Kidney glomerular epithelial cell (primary cell): Measurements from ENCODE around the gene HOXC13.

Experiments
- DNase-seq: peaks from one replicate; lab custom pipeline; 2025; lab: John Stamatoyannopoulos, UW

HOXC13 gene

DNA sequence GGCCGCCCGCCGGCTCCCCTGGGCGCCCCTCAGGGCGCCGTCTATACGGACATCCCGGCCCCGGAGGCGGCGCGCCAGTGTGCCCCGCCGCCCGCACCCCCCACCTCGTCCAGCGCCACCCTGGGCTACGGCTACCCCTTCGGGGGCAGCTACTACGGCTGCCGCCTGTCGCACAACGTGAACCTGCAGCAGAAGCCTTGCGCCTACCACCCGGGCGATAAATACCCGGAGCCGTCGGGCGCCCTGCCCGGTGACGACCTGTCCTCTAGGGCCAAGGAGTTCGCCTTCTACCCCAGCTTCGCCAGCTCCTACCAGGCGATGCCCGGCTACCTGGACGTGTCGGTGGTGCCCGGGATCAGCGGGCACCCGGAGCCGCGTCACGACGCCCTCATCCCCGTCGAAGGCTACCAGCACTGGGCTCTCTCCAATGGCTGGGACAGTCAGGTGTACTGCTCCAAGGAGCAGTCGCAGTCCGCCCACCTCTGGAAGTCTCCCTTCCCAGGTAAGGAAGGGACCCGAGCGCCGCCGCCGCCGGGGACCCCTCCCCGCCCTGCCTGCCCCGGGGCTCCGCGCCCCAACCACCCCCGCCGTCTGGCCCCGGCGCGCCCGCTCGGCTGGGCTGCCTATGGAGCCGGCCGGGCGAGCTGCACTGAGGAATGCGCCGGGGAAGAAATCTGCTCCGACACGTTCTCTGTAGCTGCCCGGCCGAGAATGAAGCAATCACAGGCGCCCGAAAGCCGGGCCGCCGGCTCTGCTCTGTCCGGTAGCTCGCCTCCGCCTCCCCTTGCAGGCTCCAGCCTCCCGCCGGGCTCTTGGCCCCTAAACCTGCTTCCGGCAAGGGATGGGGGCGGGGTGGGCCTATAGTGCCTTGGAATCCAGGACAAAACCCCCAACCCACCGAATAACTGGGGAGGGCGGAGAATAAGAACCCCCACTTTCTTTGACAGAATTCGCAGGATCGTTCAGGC is 794 bp downstream of the HOXC13 start:
- no peak for DNase-seq

DNA sequence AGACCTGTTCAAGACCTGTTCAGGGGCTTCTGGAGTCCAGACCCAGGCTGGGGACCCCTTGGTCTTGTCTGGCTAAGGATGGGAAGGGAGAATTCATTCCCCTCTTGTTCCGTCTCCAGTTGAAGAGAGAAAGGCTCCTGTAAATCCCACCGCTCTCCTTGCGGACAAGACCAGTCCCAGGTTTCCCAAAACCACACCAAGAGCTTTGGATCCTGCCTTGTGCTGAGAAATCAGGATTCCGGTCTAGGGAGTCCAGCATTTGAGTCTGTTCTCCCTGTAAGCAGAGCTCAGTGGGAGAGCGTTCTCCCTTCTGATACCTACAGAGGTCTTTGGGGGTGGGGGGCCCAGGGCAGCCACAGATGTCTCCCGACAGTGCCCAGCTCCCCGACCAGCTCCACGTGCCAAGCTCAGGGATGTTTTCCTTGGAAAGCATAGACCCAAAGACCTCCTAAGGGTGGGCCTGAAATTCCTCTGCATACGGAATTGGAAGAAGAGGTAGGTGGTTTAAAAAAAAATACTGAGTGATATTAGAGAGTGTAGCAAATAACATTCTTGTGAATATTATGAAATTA is 1.9 kb downstream of the HOXC13 start:
- no peak for DNase-seq

DNA sequence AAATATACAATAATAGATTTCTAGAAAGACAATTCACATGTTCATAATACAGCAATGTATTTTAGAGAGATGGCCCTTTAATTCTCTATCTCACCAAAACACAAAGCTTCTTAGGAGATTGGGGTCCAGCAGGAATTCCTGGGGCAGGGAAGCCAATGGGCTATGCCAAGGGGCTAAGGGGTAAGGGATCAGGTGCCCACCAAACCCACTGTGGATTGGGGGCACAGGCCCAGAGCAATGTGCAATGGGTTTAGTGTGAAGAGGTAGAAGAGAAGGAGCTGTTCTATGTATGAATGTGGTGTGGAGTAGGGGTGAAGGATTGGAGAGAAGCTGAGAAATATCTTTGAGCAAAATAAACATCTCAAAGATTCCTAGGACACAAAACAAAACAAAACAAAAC is 2.6 kb downstream of the HOXC13 start:
- no peak for DNase-seq

DNA sequence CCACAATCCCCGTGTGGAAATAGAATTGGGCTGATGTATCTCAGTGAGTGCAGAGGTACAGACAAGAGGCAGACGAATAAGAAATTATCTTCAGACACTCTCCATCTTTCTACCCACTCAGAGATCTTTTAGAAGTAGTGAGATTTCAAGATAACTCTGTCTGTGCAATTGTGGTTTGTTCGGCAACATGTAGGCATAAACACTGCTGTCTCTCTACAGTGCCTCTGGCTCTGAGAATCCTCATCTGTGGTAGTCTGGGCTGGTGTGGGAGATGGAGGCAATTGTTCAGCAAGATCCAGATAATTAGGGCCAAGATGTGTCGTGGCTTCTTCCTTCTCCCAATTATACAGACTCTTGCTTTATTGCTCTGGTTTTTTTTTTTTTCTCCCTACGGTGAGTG is 3.1 kb downstream of the HOXC13 start:
- no peak for DNase-seq

DNA sequence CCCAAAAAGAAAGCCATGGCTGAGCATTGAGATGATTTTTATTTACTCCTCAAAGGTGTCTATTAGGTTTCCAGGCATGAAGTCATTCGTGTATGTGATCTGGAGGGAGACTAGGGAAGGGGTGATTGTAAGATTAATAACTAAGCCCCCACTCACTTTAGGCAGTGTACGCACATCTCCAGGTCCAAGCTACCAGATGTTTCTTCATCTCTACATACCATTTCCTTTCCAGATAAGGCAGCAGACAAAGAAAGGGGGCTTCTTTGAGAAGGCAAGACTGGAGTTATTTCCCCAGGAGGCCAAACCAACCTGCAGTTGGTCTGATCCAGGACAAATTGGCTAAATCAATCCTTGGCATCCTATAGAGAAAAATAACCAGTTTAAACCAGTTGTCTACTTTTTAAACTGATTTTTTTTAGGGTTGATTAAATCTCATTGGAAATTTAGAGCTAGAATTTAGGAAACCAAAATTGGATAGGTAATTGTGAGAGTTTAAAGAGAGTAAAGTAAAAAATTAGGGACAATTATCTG is 3.9 kb downstream of the HOXC13 start:
- DNase-seq = no peak

DNA sequence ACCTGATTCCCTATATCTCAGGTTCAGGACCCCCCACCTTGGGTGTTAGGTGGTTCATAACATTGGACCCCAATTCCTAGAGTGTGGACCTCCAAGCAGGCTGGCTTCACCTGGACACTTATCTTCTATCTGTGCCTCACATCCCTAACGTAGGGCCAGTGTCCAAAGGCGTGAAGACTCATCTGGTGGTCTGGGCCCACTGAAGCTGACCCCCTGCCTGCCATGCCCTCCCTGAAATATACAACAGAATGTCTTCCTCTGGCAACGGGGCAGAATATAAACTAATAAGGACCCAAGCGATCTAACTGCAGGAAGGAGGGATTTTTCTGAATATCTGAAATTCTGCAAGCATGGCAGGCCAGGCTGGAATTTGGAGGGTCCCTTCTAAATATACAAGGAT is 5.6 kb downstream of the HOXC13 start:
- DNase-seq = no peak

DNA sequence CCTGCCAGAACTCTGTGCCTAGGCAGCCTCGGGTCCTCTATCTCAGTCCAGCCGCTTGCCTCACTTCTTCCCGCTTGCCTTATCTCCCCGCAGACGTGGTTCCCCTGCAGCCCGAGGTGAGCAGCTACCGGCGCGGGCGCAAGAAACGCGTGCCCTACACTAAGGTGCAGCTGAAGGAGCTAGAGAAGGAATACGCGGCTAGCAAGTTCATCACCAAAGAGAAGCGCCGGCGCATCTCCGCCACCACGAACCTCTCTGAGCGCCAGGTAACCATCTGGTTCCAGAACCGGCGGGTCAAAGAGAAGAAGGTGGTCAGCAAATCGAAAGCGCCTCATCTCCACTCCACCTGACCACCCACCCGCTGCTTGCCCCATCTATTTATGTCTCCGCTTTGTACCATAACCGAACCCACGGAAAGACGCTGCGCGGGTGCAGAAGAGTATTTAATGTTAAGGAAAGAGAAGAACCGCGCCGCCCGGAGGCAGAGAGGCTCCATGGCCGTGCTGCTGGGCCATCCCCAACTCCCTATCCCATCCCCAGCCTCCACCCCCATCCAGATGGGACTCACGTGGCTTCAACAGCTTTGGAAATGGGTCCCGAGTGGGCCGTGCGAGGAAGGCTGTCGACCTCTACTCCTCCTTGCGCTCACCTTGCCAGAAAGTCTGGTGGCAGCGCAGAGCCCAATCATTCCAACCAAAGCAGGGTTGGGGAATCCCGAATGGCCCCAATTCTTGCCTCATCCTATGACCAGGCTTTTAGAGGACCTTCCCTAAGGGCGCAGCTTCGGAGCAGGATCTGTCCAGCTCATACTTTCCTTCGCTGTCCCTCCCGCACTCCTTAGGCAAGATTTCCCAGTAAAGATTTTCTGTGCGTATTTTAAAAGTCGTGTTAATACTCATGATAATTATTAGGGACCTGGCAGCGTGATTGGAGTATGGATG is 6.5 kb downstream of the HOXC13 start:
- no peak for DNase-seq

DNA sequence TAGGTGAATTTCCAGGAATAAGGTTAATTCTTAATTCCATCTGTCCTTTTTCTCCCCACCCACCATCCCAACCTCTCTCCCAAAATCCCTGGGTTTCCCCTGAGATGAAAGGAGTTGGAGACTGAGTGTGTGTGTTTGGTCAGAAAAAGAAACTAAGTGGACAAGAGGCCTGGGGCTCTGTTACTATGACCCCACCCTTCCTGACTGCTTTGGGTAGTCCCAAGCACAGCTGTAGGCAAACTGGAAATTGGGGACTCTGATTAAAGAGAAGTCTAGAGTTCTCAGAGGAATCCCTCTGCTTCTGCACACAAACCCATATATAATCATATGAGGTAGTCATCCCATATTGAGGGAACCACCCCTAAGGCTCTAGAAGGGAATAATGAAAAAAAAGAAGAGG is 9.1 kb downstream of the HOXC13 start:
- no peak for DNase-seq

DNA sequence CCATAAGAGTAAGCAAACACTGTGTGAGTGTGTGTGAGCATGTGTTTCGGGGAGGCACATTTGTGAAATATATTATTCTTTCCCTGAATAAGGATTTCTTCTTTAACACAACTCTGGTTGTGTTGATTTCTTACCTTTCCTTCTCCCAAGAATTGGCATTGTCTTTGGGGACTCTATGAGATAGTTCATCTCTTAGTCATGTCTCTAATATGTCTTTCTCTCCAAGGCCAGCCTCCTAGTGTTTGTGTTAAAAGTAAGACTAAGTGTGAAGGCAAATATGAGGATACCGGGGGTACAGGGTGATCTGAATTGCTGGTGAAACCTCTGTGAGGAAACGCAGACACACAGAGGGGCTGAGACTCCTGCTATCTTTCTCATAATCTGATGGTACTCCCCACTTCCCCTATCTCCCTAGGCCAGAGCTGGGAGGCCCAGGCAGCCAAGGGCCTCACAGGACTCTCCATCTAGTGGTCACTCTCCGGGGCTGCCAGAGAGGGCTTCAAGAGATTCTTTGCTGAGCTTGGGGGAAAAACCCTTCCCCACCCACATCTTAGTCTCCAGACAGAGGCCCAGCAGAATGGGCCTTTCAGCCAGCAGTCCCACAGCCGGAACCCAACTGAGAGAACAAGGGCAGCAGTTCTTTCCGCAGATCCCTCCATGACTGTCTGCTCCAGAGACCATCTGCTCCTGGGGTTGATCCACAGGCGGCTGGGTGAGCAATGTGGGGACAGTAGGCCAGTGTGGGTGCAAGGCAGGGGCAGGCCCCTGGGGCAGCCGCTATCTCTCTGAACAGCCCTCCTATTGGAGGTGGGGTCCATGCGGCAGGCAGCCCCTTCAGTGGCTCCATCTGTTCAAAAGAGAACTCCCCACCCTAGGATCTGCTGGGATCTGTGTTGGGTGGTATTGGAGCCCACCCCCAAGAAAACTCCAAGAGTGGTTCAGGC is 10.3 kb downstream of the HOXC13 start:
- DNase-seq = no peak

DNA sequence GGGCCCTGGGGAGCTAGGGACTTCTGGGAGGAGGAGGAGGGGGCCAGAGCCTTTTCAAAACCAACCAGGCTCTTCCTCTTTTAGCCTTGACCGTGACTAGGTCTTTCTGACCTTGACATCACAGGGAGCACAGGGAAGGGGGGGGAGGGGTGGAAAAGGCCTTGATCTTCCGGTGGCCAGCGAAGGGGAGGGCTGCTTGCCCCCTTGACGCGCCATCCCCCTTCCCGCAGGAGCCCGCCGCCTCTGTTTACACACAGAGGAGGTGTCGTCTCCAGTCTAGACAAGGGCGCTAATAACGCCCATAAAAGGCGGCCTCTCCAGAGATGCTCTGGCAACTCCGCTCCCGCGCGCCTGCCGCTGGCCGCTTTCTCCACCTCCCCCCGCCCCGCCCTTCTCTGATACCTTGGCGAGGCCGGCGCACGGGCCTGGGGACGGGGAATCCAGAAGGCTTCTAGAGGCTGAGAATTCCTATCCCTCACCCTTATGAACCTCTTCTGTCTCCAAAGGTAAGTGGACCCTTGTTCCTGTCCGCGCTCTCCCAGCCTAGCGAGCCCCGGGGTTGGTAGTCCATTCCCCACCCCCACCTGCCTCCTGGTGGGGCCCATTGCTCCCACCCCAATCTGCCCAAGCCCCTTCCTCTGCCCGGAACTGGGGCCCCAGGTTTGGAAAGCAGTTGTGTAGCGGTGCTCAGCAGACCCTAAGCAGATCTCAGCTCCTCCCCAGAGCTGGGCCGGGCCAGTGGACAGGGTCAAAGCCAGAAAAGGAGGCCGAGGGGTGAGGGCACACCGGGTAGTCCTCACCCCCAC is 11.2 kb downstream of the HOXC13 start:
- no peak for DNase-seq

DNA sequence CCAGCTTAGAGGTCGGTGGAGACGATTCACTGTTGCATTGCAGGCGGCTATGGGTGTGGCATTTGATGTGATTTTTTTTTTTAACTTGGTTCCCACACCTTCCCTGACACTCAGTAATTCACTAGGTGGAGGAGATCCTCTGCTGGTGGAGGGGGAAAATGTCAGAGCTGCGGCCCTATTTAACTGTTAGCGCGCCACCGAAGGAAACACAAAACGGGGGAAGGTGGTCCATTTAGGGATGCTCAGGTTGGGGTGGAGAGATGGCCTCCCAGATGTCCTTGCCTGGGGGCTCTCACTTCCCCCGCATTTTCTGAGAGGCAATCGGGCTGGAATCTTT is 11.8 kb downstream of the HOXC13 start:
- no peak for DNase-seq

DNA sequence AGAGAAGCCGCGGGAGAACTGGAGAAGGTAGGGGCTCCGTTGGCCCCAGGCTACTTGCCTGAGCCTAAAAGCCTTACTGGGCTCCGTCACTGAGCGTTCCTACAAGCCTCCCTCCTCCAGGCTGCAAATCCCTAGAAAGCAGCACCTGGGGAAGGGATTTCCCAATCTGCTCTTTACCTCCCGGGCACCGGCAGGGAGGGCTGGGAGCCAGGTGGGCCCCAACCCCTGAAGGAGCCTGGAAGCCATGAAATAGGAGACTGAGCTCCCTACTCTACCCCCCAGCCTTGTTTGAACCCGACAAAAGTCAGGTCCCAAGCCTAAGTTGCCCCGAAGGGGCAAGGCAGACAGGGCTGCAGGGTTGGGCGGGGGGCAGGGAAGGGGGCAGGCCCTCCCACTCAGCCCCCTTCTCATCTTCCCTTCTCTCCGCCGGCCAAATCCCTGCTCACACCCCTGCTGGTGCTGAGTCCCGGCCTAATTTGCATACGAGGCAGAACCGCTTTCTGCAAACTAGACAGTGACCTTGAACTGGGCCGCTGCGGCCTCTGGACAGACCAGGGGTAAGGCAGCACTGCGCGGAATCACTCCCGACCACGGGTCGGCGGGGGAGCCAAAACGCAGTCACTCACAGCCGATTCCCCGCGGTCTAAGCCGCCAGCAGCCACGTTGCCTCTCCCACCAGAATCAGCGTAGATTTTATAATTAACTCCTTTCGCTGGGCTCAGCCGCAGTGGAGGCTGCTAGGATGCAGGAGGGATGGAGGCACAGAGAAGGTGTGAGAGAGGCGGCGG is 12.4 kb downstream of the HOXC13 start:
- no peak for DNase-seq

DNA sequence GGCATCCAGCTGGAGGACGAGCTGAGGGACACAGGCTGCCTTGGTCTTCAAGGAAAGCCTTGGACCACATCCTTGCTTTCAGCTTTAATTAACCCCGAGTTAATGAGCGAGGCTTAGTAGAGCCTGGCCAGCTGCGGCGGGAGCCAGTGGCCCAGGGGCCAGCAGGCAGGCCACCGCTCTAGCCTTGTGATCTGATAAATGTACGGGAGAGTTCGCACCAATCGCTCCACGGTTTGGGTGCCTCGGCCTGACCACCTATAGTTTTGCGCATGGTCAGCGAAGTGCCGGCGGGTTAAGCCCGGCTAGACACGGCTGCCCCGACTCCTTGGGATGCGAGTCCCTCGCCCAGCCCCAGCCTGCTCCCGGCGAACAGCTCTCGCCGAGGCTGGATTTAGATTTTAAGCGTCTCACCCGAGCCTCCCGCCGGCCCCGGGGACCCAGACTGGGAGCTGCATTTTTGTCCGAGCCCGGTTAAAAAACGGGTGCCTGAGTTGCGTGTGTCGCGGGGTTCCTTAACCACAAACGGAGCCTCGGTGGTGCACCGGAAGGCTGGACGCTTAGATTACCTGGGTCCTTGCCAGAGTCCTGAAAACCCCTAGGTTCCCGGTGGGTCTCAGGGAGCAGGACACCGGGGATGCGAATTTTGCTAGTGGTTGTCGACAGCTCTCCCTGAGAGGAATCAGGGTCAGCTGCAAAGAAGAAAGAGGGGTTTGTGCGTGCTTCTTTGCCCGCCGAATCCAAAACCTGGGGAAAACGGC is 13.1 kb downstream of the HOXC13 start:
- no peak for DNase-seq

DNA sequence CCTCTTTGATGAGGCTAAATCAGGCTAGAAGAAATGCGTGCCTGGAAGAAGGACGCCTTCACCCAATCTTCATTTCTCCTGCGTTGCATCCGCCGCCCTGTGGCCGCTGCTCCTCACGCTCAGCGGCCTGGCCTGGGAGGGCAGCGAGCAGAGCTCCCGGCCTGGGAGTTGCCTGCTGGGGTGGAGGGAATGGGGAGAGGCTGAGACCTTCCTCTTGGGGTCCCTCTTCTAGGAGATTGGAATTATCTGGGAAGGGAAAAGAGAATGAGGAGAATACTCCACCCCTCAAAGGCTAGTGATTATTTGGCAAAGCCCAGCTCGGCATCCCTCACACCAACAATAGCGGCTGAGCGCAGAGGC is 13.7 kb downstream of the HOXC13 start:
- no peak for DNase-seq

DNA sequence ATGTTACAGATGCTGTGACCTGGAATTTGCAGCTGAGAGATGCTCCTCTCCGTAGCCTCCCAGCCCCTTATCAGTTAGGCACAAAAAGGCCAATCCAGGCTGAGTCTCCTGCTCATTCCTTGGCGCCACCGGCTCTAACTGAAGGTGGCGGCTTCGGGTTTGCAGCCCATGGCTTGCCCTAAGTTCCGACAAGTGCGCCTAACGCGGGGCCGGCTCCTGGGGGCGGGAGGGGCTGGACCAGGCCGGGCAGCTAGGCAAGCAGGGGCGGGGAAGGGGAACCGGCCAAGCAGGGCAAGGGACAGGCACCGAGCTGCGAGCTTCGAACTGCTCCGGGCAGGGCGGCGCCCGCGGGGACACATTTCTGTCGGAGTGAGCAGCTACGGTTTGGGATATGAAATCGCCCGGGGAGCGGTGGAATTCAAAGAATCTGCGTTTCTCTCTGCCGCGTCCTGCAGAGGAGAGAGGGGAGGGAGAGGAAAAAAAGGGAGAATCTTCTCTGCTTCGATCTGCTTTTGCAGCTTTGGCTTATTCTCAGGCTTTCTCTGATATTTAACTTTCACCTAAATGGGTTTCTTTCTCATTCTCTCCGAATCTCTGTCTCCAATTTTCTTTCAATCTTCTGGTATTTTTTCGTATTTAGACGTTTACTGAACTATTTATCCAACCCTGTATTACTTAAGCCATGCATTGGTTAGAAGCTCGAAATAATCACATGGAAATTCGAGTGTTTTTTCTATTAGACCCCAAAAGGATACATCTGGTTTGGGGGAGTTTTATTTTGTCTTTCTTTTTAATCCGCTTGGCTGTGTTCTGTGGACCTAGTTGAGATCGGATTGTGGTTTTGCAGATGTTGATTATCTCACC is 14.5 kb downstream of the HOXC13 start:
- DNase-seq = no peak

DNA sequence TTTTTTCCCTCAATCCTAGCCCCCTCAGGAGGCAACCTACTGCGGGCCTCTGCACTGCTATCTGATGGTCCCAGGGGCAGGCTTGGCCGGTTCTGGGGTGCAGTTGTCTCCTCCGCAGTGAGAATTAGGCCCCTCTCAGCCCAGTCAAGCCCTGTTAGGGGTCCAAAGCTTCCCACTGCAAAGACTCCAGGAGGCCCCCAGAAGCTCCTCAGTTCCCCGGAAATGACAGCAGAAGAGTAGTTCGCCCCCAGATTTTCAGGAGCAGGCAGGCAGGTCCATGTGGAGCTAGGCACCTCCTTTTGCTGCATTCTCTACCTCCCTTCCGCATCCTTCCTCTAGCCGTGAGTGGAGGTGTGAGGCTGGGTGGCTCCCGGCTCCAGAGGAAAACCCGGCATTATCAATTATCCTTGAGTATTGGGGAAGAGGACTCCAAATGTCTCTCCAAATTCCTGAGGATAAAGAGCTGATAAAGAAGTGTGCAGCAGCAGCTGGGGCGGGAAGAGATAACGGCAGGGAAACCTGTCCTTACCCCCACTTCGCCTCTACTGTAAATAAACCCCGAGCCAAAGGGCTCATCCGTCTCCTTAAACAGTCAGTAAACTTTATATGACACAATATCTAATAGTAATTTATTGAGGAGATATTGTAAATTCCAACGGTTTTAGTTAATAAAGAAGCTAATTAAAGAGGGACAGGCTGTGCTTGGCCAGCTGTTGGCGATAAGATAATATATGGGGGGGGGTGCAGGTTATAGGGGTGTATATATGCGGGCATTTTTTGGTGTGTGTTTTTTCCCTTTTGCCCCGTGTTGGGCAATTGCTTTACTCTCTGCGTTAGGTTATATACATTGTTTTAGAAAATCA is 15.4 kb downstream of the HOXC13 start:
- no peak for DNase-seq

DNA sequence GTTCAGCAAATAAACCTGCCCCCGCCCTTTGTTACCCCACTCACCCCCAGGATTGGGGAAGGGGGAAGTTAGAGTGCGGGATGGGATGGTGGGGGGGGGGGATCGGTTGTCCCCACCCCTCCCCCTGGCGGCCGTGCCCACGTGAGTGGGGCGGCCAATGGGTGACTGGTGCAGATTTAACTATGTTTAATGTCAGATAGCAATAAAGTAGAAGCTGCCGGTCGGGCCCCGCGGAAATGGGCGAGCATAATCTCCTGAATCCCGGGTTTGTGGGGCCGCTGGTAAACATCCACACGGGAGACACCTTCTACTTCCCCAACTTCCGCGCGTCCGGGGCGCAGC is 16.0 kb downstream of the HOXC13 start, which contains the start of gene HOXC12:
TSS of gene HOXC12 (plus strand) at position 210 of the 342 bp plus-strand sequence. CDS start at position 237, 27 bp downstream.
- DNase-seq = no peak
